Neural crest cell (in vitro differentiated cells): ENCODE measurements around the gene RPS6KL1. TPM values are rescaled to one million over a fixed set of nuclear protein-coding genes. Genes with fewer than 3 reads are reported as not detected.
A peak's percentile ranks its signal among the peaks of the same experiment; 100 is the strongest.

Experiments used
- DNase-seq: peaks from one replicate; pipeline ENCODE4 v3.0.0; 2021; ENCODE audit warnings: low read depth, mixed read lengths, low spot score
- H3K27ac Mint-ChIP-seq: one replicate; pipeline ENCODE4 v1.8.0; 2021; ENCODE audit warnings: mild to moderate bottlenecking, mixed read lengths; ENCODE audit not compliant: unreplicated experiment
- H3K27me3 Mint-ChIP-seq: 2 replicates; pipeline ENCODE4 v1.8.0; 2021; ENCODE audit warnings: low read depth, mild to moderate bottlenecking, mixed read lengths
- H3K36me3 Mint-ChIP-seq: 2 replicates; pipeline ENCODE4 v1.8.0; 2021; ENCODE audit warnings: low read depth, mild to moderate bottlenecking, mixed read lengths
- H3K4me1 Mint-ChIP-seq: 2 replicates; pipeline ENCODE4 v1.8.0; 2021; ENCODE audit warnings: mixed read lengths
- H3K4me3 Mint-ChIP-seq: one replicate; pipeline ENCODE4 v1.8.0; 2021; ENCODE audit warnings: mild to moderate bottlenecking, mixed read lengths
- H3K9me3 Mint-ChIP-seq: 2 replicates; pipeline ENCODE4 v1.8.0; 2021; ENCODE audit warnings: mixed read lengths
- CTCF ChIP-seq: fragments of 200-600 bp; sonication (generic); conservative IDR thresholded peaks from 2 replicates; pipeline ENCODE4 v1.5.0; 2021; ENCODE audit warnings: antibody characterized with exemption, mild to moderate bottlenecking
- total RNA-seq: library from RNA; stranded (reverse); gene quantifications from 2 replicates; pipeline ENCODE4 v1.2.1, GENCODE V29; 2021

Gene RPS6KL1
- total RNA-seq, 1 donor from 2014 or later: 13.9 TPM

- no peak for TF ChIP-seq CTCF
- no peak for DNase-seq
- no peaks in the 10 kb centered on the region for H3K9me3 Mint-ChIP-seq
- H3K36me3 Mint-ChIP-seq: no peaks in the 10 kb centered on the region
- no peak overlapping the region for H3K4me3 Mint-ChIP-seq
- peaks cover 4% of the 10 kb centered on the region for H3K4me1 Mint-ChIP-seq
- no peaks in the 10 kb centered on the region for H3K27me3 Mint-ChIP-seq
- no peak overlapping the region for H3K27ac Mint-ChIP-seq
Observed at GRCh38 chr14:74912111-74912510, 10.9 kb downstream of the RPS6KL1 start.

DNA sequence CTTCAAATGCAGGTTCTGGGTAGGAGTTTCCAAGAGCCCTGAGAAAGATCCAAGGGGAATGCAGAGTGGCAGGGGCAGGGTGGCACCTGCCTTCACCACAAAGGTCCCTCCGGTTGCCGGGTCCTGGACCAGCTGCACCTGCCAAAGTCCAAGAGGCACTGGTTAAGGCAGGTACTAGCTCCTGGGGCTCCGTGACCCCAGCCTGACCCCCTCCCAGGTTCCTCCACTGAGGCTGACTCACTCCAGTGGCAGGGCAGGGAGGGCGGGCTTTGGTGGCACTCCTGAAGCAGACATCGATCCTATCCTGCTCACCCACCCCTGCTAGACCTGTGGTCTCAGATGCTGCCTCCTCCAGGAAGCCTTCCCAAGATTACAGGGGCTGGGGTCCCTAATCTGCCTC is 11.4 kb downstream of the RPS6KL1 start:
- no peak for TF ChIP-seq CTCF
- H3K36me3 Mint-ChIP-seq: no peaks in the 10 kb centered on the region
- H3K4me1 Mint-ChIP-seq: peaks cover 4% of the 10 kb centered on the region
- H3K27me3 Mint-ChIP-seq: no peaks in the 10 kb centered on the region
- H3K27ac Mint-ChIP-seq: no peak overlapping the region
- H3K9me3 Mint-ChIP-seq: no peaks in the 10 kb centered on the region
- no peak overlapping the region for H3K4me3 Mint-ChIP-seq
- no peak for DNase-seq

GRCh38 chr14:74911221-74911620 is 11.8 kb downstream of the RPS6KL1 start:
- no peaks in the 10 kb centered on the region for H3K36me3 Mint-ChIP-seq
- DNase-seq: no peak
- TF ChIP-seq CTCF: no peak
- H3K9me3 Mint-ChIP-seq: no peaks in the 10 kb centered on the region
- H3K4me1 Mint-ChIP-seq: peaks cover 4% of the 10 kb centered on the region
- H3K27me3 Mint-ChIP-seq: no peaks in the 10 kb centered on the region
- no peak overlapping the region for H3K27ac Mint-ChIP-seq
- H3K4me3 Mint-ChIP-seq: no peak overlapping the region

DNA sequence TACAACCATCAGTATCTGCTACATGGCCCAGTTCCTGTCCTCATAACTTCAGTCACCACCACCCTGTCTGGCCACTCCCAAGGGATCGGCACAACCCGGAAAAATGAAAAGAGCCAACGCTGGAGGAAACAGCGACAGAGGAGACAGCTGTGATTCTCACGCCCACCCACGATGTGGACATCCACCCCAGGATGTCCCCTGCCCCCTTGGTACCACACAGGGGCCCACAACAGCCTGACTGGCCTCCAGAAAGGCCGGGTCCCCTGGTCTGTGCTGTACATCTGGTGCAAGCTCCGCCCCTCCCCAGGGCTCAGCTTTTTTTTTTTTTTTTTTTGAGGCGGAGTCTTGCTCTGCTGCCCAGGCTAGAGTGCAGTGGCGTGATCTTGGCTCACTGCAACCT is 12.5 kb downstream of the RPS6KL1 start:
- no peak for DNase-seq
- Mint-ChIP-seq H3K9me3 (no peaks in the 10 kb centered on the region), H3K4me3 (peak overlapping the region; percentile 40), H3K27me3 (no peaks in the 10 kb centered on the region), H3K27ac (no peak overlapping the region), H3K36me3 (no peaks in the 10 kb centered on the region), H3K4me1 (peaks cover 4% of the 10 kb centered on the region)
- no peak for TF ChIP-seq CTCF

GRCh38 chr14:74909911-74910310 is 13.1 kb downstream of the RPS6KL1 start:
- no peak for DNase-seq
- no peaks in the 10 kb centered on the region for H3K27me3 Mint-ChIP-seq

More at GRCh38 chr14:74909911-74910310, 13.1 kb downstream of the RPS6KL1 start:
- Mint-ChIP-seq H3K36me3 (peaks cover under 1% of the 10 kb centered on the region), H3K4me1 (peaks cover 4% of the 10 kb centered on the region), H3K27ac (peak overlapping the region; percentile 50), H3K4me3 (peak overlapping the region; percentile 54), H3K9me3 (no peaks in the 10 kb centered on the region)
- no peak for TF ChIP-seq CTCF
